Activated CD4-positive, alpha-beta T cell treated with anti-CD3 and anti-CD28 coated beads, Interleukin-2, amount 10 ng/mL, durations not matched to agents 7 days and 5 days (primary cell): ENCODE data around the gene OR12D2. TPM values are rescaled to one million over a fixed set of nuclear protein-coding genes. Genes with fewer than 3 reads are reported as not detected.
"Not testable (repeated sequence)": the region's sequence is repeated elsewhere in the genome, so short reads cannot be mapped to it uniquely, and the experiment has no call there.

Experiments
- CTCF ChIA-PET: fragments of 350-600 bp; sonication (Branson Sonifier 250); formaldehyde crosslinking; loops from one replicate; lab custom pipeline; 2021; ENCODE audit warnings: antibody characterized with exemption; lab: Charles Lee
- POLR2A ChIA-PET: fragments of 350-600 bp; sonication (Branson Sonifier 250); formaldehyde crosslinking; loops from one replicate; lab custom pipeline; 2021; ENCODE audit warnings: antibody characterized with exemption; lab: Charles Lee
- DNase-seq: peaks from one replicate; pipeline ENCODE4 v3.0.0-alpha.2; 2020
- H3K27ac Mint-ChIP-seq: one replicate; pipeline ENCODE4 v1.8.0; 2021; ENCODE audit warnings: mild to moderate bottlenecking, moderate library complexity, mixed read lengths
- H3K27me3 Mint-ChIP-seq: one replicate; pipeline ENCODE4 v1.8.0; 2021; ENCODE audit warnings: mixed read lengths
- H3K36me3 Mint-ChIP-seq: one replicate; pipeline ENCODE4 v1.8.0; 2021; ENCODE audit warnings: low read depth, mixed read lengths
- H3K4me1 Mint-ChIP-seq: one replicate; pipeline ENCODE4 v1.8.0; 2021; ENCODE audit warnings: mixed read lengths
- H3K4me3 Mint-ChIP-seq: one replicate; pipeline ENCODE4 v1.8.0; 2021; ENCODE audit warnings: mild to moderate bottlenecking, moderate library complexity, mixed read lengths
- H3K9me3 Mint-ChIP-seq: one replicate; pipeline ENCODE4 v1.8.0; 2021; ENCODE audit warnings: mixed read lengths
- total RNA-seq, 2 experiments: library from RNA; stranded (reverse); gene quantifications; one replicate each; pipeline ENCODE4 v1.2.3, GENCODE V29; 2021

OR12D2 gene
- not detected for total RNA-seq

GRCh38 chr6:29395331-29395730 is at the start of gene OR12D2:
Gene OR12D2, plus strand, starts transcription at chr6:29395631. Its CDS starts 1,069 bp downstream, at chr6:29396700.
- CTCF ChIA-PET: no interaction called here
- H3K27me3 Mint-ChIP-seq: peaks cover 22% of the 10 kb centered on the region
- no peak within 1 kb of the TSS for H3K27ac Mint-ChIP-seq

GRCh38 chr6:29349348-29349747 is 46.1 kb upstream of the OR12D2 start:
- H3K36me3 Mint-ChIP-seq, H3K9me3 Mint-ChIP-seq, H3K4me3 Mint-ChIP-seq, POLR2A ChIA-PET, CTCF ChIA-PET, H3K27ac Mint-ChIP-seq, DNase-seq, H3K4me1 Mint-ChIP-seq: not testable (repeated sequence)
- peaks cover 22% of the 10 kb centered on the region for H3K27me3 Mint-ChIP-seq

More at GRCh38 chr6:29395331-29395730, at the start of gene OR12D2:
- DNase-seq: no peak
- Mint-ChIP-seq H3K4me1 (no peaks in the 10 kb centered on the region), H3K9me3 (no peaks in the 10 kb centered on the region), H3K36me3 (no peaks in the 10 kb centered on the region), H3K4me3 (no peak within 1 kb of the TSS)
- POLR2A ChIA-PET: no interaction called here

- H3K9me3 Mint-ChIP-seq: peaks cover 3% of the 10 kb centered on the region
- H3K4me1 Mint-ChIP-seq: no peaks in the 10 kb centered on the region
- peaks cover 30% of the 10 kb centered on the region for H3K27me3 Mint-ChIP-seq
- no peak for DNase-seq
- CTCF ChIA-PET: no interaction called here
- POLR2A ChIA-PET: no interaction called here
- H3K36me3 Mint-ChIP-seq: no peaks in the 10 kb centered on the region
- no peak overlapping the region for H3K27ac Mint-ChIP-seq
- no peak overlapping the region for H3K4me3 Mint-ChIP-seq
These were observed 40.5 kb upstream of the OR12D2 start for GRCh38 chr6:29354980-29355379.

- Mint-ChIP-seq H3K4me3 (no peak overlapping the region), H3K36me3 (no peaks in the 10 kb centered on the region), H3K27ac (no peak overlapping the region), H3K4me1 (no peaks in the 10 kb centered on the region), H3K9me3 (peaks cover 3% of the 10 kb centered on the region), H3K27me3 (peaks cover 30% of the 10 kb centered on the region)
- ChIA-PET POLR2A (no interaction called here), CTCF (no interaction called here)
- no peak for DNase-seq
These were observed 39.8 kb upstream of the OR12D2 start for GRCh38 chr6:29355603-29356002.

GRCh38 chr6:29368765-29369164 is 26.7 kb upstream of the OR12D2 start, which contains the start of gene OR5V1:
Gene OR5V1, minus strand, starts transcription at chr6:29368865. Its CDS starts 12,670 bp downstream, at chr6:29356195.
- Mint-ChIP-seq H3K27ac (no peak within 1 kb of the TSS), H3K4me3 (no peak within 1 kb of the TSS), H3K4me1 (no peaks in the 10 kb centered on the region), H3K27me3 (peaks cover 22% of the 10 kb centered on the region), H3K36me3 (no peaks in the 10 kb centered on the region), H3K9me3 (no peaks in the 10 kb centered on the region)
- POLR2A ChIA-PET: no interaction called here
- CTCF ChIA-PET: no interaction called here
- no peak for DNase-seq

- ChIA-PET POLR2A (no interaction called here), CTCF (no interaction called here)
- H3K9me3 Mint-ChIP-seq: no peaks in the 10 kb centered on the region
- no peaks in the 10 kb centered on the region for H3K36me3 Mint-ChIP-seq
- H3K4me1 Mint-ChIP-seq: no peaks in the 10 kb centered on the region
- no peak within 1 kb of the TSS for H3K4me3 Mint-ChIP-seq
- H3K27ac Mint-ChIP-seq: no peak within 1 kb of the TSS
- no peak for DNase-seq
- peaks cover 22% of the 10 kb centered on the region for H3K27me3 Mint-ChIP-seq
These were observed 20.2 kb upstream of the OR12D2 start, which contains the start of gene OR12D3 for GRCh38 chr6:29375191-29375590. Gene OR12D3, minus strand, starts transcription at chr6:29375291. Its CDS starts 4 bp downstream, at chr6:29375287.

- ChIA-PET CTCF (no interaction called here), POLR2A (no interaction called here)
- Mint-ChIP-seq H3K27me3 (peaks cover 24% of the 10 kb centered on the region), H3K36me3 (no peaks in the 10 kb centered on the region), H3K4me3 (no peak overlapping the region), H3K4me1 (no peaks in the 10 kb centered on the region), H3K9me3 (no peaks in the 10 kb centered on the region), H3K27ac (no peak overlapping the region)
- no peak for DNase-seq
These were observed 19.4 kb upstream of the OR12D2 start for GRCh38 chr6:29376003-29376402.

GRCh38 chr6:29388533-29388932 is 6.9 kb upstream of the OR12D2 start:
- Mint-ChIP-seq H3K9me3 (no peaks in the 10 kb centered on the region), H3K36me3 (no peaks in the 10 kb centered on the region), H3K4me1 (no peaks in the 10 kb centered on the region), H3K4me3 (no peak overlapping the region), H3K27ac (no peak overlapping the region), H3K27me3 (peaks cover 17% of the 10 kb centered on the region)
- ChIA-PET CTCF (no interaction called here), POLR2A (no interaction called here)
- no peak for DNase-seq

GRCh38 chr6:29399525-29399924 is 4.1 kb downstream of the OR12D2 start:
- peaks cover 21% of the 10 kb centered on the region for H3K27me3 Mint-ChIP-seq
- no peaks in the 10 kb centered on the region for H3K9me3 Mint-ChIP-seq
- DNase-seq: no peak
- H3K4me3 Mint-ChIP-seq: no peak overlapping the region
- no peak overlapping the region for H3K27ac Mint-ChIP-seq
- no peaks in the 10 kb centered on the region for H3K4me1 Mint-ChIP-seq
- no peaks in the 10 kb centered on the region for H3K36me3 Mint-ChIP-seq
- ChIA-PET CTCF (no interaction called here), POLR2A (no interaction called here)

- ChIA-PET POLR2A (no interaction called here), CTCF (no interaction called here)
- Mint-ChIP-seq H3K36me3 (no peaks in the 10 kb centered on the region), H3K9me3 (no peaks in the 10 kb centered on the region), H3K4me1 (no peaks in the 10 kb centered on the region), H3K4me3 (no peak overlapping the region), H3K27me3 (peaks cover 15% of the 10 kb centered on the region), H3K27ac (no peak overlapping the region)
- DNase-seq: no peak
These were observed 8.4 kb downstream of the OR12D2 start for GRCh38 chr6:29403801-29404200.

GRCh38 chr6:29414588-29414987 is 19.2 kb downstream of the OR12D2 start, which contains the start of gene OR12D1:
Gene OR12D1, plus strand, starts transcription at chr6:29414928.
- H3K9me3 Mint-ChIP-seq: peaks cover 5% of the 10 kb centered on the region
- H3K4me1 Mint-ChIP-seq: no peaks in the 10 kb centered on the region
- H3K4me3 Mint-ChIP-seq: no peak within 1 kb of the TSS
- peaks cover 43% of the 10 kb centered on the region for H3K27me3 Mint-ChIP-seq
- H3K27ac Mint-ChIP-seq: no peak within 1 kb of the TSS
- ChIA-PET CTCF (no interaction called here), POLR2A (no interaction called here)
- H3K36me3 Mint-ChIP-seq: no peaks in the 10 kb centered on the region
- no peak for DNase-seq

- Mint-ChIP-seq H3K27me3 (peaks cover 34% of the 10 kb centered on the region), H3K4me1 (no peaks in the 10 kb centered on the region), H3K36me3 (no peaks in the 10 kb centered on the region), H3K4me3 (no peak overlapping the region), H3K27ac (no peak overlapping the region), H3K9me3 (no peaks in the 10 kb centered on the region)
- DNase-seq: no peak
- ChIA-PET CTCF (no interaction called here), POLR2A (no interaction called here)
These were observed 24.1 kb downstream of the OR12D2 start for GRCh38 chr6:29419516-29419915.

GRCh38 chr6:29424168-29424567 is 28.7 kb downstream of the OR12D2 start:
- Mint-ChIP-seq H3K36me3 (no peaks in the 10 kb centered on the region), H3K9me3 (no peaks in the 10 kb centered on the region), H3K4me3 (no peak overlapping the region), H3K4me1 (no peaks in the 10 kb centered on the region), H3K27ac (no peak overlapping the region), H3K27me3 (peaks cover 24% of the 10 kb centered on the region)
- CTCF ChIA-PET: no interaction called here
- POLR2A ChIA-PET: no interaction called here
- DNase-seq: no peak

GRCh38 chr6:29424575-29424974 is 29.1 kb downstream of the OR12D2 start:
- Mint-ChIP-seq H3K36me3 (no peaks in the 10 kb centered on the region), H3K4me1 (no peaks in the 10 kb centered on the region), H3K27me3 (peaks cover 28% of the 10 kb centered on the region), H3K4me3 (no peak overlapping the region), H3K27ac (no peak overlapping the region), H3K9me3 (no peaks in the 10 kb centered on the region)
- ChIA-PET POLR2A (no interaction called here), CTCF (no interaction called here)
- DNase-seq: no peak
